Fibroblast of skin of right biceps (primary cell): ENCODE results near the gene MAP3K1.
"Not testable (repeated sequence)": the region's sequence is repeated elsewhere in the genome, so short reads cannot be mapped to it uniquely, and the experiment has no call there.

Source experiments
- DNase-seq: peaks from one replicate; pipeline ENCODE4 v3.0.0-alpha.2; 2013

Gene MAP3K1

GRCh38 chr5:56816546-56817081 lies 1.3 kb downstream of the MAP3K1 start:
- peak; percentile 68 for DNase-seq

GRCh38 chr5:56817263-56818014 lies 2.1 kb downstream of the MAP3K1 start:
- DNase-seq, result no peak

- DNase-seq, result no peak
These were observed 3.2 kb downstream of the MAP3K1 start for GRCh38 chr5:56818450-56819037.

- peak; percentile 12 for DNase-seq
These were observed 3.9 kb downstream of the MAP3K1 start for GRCh38 chr5:56819060-56819881.

- DNase-seq, result not testable (repeated sequence)
These were observed 6.5 kb downstream of the MAP3K1 start for GRCh38 chr5:56821868-56822267.

GRCh38 chr5:56822981-56823380 lies 7.6 kb downstream of the MAP3K1 start:
- DNase-seq, result no peak

GRCh38 chr5:56824019-56824418 lies 8.7 kb downstream of the MAP3K1 start:
- DNase-seq, result no peak

- no peak for DNase-seq
These were observed 10.0 kb downstream of the MAP3K1 start for GRCh38 chr5:56825222-56825824.

GRCh38 chr5:56827049-56827448 lies 11.7 kb downstream of the MAP3K1 start:
- DNase-seq, result no peak

- DNase-seq, result no peak
These were observed 12.6 kb downstream of the MAP3K1 start for GRCh38 chr5:56827924-56828323.

GRCh38 chr5:56829137-56829908 lies 14.0 kb downstream of the MAP3K1 start:
- no peak for DNase-seq

GRCh38 chr5:56831773-56832172 lies 16.4 kb downstream of the MAP3K1 start:
- no peak for DNase-seq

- no peak for DNase-seq
These were observed 18.0 kb downstream of the MAP3K1 start for GRCh38 chr5:56833325-56833724.

GRCh38 chr5:56837381-56837780 lies 22.0 kb downstream of the MAP3K1 start:
- no peak for DNase-seq

- DNase-seq, result no peak
These were observed 22.6 kb downstream of the MAP3K1 start for GRCh38 chr5:56837956-56838355.

- peak; percentile 79 for DNase-seq
These were observed 23.2 kb downstream of the MAP3K1 start for GRCh38 chr5:56838409-56839039.

GRCh38 chr5:56839062-56839461 lies 23.7 kb downstream of the MAP3K1 start:
- no peak for DNase-seq

GRCh38 chr5:56840597-56840996 lies 25.2 kb downstream of the MAP3K1 start:
- no peak for DNase-seq

GRCh38 chr5:56845277-56845676 lies 29.9 kb downstream of the MAP3K1 start:
- no peak for DNase-seq

- DNase-seq, result no peak
These were observed 30.6 kb downstream of the MAP3K1 start for GRCh38 chr5:56845904-56846480.

GRCh38 chr5:56848206-56848605 lies 32.9 kb downstream of the MAP3K1 start:
- DNase-seq, result no peak
